Choroid plexus epithelial cell (primary cell): ENCODE measurements around the gene COL18A1.

Experiments used
- DNase-seq: peaks from one replicate; pipeline ENCODE4 v3.0.0-alpha.2; 2010; ENCODE audit warnings: low read depth
- H3K4me3 ChIP-seq: 2 replicates; pipeline ENCODE4 v1.5.1; 2011; ENCODE audit warnings: low read depth, mild to moderate bottlenecking, control low read depth, low read length, moderate library complexity
- CTCF ChIP-seq: conservative IDR thresholded peaks from 2 replicates; pipeline ENCODE4 v1.5.1; 2011; ENCODE audit warnings: low read depth, mild to moderate bottlenecking, control low read depth, inconsistent platforms, low read length, moderate library complexity

Gene COL18A1

GRCh38 chr21:45466330-45467220 lies 61.6 kb downstream of the COL18A1 start:
- DNase-seq: no peak
- TF ChIP-seq CTCF: no peak
- no peak overlapping the region for H3K4me3 ChIP-seq

GRCh38 chr21:45467221-45467779 lies 62.3 kb downstream of the COL18A1 start:
- no peak overlapping the region for H3K4me3 ChIP-seq
- TF ChIP-seq CTCF: no peak
- no peak for DNase-seq

- no peak for DNase-seq
- no peak for TF ChIP-seq CTCF
- no peak overlapping the region for H3K4me3 ChIP-seq
Observed at GRCh38 chr21:45468051-45468970, 63.3 kb downstream of the COL18A1 start.

GRCh38 chr21:45468971-45469272 lies 64.0 kb downstream of the COL18A1 start:
- DNase-seq: no peak
- TF ChIP-seq CTCF: no peak
- no peak overlapping the region for H3K4me3 ChIP-seq

- no peak overlapping the region for H3K4me3 ChIP-seq
Observed at GRCh38 chr21:45469273-45470086, 64.5 kb downstream of the COL18A1 start.

More at GRCh38 chr21:45469273-45470086, 64.5 kb downstream of the COL18A1 start:
- TF ChIP-seq CTCF: no peak
- peak; percentile 17 for DNase-seq
